ENCODE measurements around the gene GPR18.
"Not testable (repeated sequence)": the region's sequence is repeated elsewhere in the genome, so short reads cannot be mapped to it uniquely, and the experiment has no call there.

Gene GPR18

DNA sequence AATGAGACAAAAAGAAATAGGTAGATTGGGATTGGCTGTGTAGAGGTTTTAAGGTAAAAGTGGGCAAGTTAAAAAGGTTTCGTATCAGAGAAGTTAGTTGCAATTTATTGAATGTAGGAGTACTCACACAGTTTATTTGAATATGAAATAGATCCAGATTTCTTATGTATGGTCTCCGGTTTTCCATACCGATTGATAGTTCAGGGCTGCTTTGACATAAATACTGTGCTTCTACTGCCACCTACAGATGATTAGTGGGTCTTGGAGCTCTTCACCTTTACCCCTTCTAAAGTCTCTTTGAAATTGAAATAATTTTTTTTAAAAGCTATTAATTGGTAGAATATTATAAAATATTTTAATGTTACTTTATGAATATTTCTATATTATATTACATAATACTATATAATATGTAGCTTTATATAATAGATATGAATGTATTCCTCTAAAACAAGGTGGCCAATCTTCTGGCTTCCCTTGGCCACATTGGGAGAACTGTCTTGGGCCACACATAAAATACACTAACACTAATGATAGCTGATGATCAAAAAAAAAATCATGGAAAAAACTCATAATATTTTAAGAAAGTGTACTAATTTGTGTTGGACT is 7.7 kb upstream of the GPR18 start:
- DNase-seq: peak; percentile 56

DNA sequence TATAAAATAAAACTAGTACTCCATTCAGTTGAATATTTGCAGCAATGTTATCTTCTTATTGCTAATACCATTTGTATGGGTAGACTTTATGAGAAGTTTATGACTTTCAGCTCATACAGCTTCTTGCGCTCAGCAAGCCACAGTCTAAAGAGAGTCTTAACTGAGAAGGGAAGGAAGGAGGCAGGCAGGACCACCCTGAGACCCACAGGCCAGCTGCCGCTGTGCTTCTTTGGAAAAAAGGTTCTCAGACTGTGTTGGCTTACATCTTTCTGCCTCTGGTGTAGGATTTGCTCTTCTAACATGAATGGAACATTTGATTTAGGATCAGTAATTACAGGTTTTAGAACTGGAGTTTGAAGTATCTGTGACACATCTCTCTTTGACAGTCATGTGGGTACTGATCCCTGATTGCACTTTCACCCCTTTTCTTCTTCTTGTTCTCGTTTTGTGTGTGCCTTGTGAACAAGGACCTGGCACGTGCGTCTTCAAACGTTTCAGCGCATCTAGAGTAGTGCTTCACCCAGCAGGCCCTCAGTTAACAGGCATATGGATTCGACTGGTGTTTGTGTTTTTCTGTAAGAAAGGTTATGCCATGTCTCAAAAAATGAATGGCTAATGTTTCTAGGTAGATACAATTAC is 7.1 kb upstream of the GPR18 start:
- DNase-seq: no peak

DNA sequence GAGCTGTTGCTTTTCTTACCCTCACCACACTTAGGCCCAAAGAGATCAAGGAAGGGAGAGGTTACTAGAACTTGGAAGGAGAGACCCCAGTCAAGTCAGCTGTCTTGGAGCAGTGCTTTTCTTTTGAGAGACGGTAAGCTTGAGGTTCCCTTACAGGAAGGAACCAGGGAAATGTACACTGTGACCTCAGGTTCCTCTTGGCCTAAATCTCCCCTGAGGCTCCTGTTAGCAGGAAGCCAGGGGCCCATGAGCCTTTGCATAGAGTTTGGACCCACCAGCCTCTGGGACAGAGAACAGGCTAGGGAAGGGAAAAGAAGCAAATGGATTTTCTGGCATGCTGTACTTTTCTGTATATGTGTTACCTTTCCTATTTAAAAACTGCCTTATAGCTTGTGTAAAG is 5.9 kb upstream of the GPR18 start:
- no peak for DNase-seq

DNA sequence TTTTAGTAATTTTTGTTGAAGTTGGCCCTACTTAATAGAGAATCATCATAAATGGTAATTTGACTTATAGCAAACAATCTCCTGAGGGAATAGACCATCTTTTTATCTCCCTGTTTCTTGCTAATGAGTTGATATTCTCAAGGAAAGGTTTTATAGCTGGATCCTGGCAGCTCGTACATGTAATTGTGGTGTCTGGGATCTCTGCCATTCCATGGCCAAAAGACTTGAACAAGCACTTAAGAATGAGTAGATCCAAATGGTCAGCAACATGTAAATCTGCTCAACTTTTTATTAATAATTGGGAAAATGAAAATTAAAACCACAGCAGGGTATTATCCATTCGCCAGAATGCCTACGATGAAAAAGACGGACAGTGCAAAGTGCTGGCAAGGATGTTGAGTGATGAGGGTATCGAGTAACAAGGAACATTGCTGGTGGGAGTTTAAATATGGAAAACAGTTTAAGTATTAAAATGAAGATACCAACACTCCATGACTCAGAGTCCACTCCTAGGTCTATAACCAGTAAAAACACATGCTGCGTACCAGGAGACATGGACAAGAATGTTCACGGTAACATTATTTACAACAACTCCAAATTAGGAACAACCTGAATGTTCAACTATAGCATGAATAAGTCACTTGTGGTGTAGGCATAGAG is 5.1 kb upstream of the GPR18 start:
- DNase-seq: no peak

DNA sequence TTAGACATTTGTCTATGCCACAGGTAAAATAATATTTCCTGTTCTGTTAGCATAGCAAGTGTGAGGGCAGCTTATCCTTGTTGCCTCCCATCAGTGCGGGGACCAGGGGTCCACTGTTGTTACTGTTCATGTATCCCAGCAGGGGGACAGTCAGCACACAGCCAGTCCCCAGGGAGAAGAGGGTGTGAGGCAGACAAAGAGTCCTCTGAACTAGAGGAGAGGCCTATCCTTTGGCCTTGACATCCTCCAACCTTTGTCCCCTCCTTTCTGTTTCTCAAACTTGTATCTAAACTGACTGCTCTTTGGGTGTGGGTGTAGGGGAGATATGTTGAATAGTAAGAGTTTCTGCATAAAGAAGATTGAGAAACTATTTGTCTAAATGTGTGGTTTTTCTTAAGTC is 2.9 kb upstream of the GPR18 start:
- DNase-seq: no peak

DNA sequence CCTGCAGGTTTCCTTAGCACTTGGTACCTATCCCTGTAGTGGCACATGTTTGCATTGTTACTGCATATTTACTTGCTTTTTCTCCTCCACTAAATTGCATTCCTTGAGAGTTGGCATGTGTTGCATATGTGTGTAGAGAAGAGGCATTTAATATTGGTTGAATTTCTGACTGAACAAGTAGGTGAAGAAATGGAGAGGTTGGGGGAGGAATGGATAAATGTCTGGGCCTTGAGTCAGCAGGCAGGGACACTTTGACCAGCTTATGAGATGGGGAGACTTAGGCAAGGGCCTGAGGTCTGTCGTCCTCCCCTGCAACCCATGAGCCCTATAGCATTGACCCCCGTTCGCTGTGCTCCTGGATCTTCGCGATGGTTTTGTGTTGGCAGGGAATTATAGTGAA is 2.0 kb upstream of the GPR18 start:
- DNase-seq: no peak

DNA sequence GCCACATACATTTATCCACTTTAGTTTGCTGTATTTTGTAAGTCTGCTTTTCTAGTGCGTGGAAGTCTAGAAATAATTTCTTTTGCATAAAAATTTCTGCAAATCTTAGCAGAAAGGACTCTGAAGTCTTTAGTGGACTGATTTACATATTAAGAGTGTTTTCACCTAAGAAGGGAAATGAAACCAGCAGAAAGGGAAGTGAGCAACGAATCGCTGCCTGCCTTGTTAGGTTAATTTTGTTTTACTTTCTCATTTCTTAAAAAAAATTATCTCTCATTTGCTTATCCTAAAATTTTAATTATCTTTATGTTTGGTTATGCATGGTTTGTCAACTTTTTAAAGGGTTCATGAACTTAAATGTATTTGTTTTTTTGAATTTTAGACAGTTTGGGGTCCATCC is 767 bp upstream of the GPR18 start:
- no peak for DNase-seq

DNA sequence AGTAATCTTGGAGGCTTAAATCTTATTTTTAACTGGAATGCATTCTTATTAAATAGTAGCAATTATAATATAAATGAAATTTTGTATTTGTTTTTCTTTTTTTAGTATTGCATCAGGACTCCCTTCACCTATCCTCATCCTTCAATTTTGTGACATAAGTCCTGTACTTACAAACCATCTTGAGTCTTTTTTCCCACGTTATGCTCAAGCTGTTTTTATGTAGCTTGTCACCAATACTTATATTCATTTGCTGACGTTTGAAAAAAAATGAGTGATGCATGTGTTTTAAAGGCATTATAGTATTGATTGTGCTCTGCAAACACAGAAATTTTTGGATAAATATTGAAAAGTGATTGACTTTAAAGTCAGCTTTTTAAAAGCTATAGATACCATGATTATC is 888 bp downstream of the GPR18 start:
- DNase-seq: no peak

DNA sequence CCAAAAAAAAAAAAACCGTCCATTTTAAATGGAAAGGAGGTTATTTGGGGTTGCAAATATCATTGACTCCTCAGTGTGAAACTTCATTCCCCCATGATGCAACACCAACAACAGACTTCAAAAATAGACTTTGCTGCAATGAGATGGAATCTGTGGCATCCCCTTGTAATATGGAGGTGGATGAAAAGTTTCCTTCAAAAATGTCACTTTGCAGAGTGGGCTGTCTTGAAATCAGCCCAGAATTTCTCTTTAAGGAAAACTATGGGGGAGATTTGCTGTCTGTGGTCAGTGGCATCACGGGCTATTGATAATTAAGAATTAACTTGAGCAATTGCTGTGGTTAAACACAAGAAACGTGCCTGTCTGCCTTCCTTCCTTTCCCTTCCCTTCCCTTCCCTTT is 1.5 kb downstream of the GPR18 start:
- DNase-seq: no peak

DNA sequence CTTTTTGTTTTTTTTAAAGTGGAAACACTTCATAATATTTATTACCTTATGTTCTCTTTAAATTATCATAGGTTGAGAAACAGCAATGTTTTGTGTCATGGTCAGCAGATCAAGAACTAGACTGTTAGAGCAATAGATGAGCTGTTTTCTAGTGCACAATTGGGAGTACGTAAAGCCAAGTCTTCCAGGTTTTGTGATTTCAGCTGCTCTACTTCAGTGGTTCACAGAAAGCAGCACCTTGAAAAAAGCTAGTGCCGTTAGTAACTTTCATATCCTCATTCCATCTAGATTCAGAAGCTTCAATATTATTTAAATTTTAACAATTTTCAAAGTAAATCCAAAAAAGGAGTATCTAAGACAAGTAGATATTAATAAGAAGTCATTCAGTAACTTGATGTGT is 1.9 kb downstream of the GPR18 start:
- DNase-seq: no peak

DNA sequence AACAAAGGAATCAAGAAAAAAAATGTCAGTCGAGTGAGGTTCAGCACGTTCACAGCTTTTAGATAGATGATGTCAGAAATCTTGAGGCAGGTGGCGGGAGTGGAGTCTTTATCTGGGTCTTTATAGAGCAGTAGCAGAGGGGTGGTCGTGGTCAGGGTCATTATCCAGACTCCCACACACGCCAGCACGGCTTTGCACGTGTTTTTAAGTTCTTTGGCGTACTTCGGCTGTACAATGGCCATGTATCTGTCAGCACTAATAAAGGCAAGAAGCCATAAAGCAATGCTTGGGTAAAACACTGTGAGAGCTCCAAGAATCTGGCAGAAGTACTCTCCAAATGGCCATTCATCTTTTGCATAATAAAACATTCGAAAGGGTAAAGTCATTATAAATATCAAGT is 2.9 kb downstream of the GPR18 start:
- DNase-seq: no peak

DNA sequence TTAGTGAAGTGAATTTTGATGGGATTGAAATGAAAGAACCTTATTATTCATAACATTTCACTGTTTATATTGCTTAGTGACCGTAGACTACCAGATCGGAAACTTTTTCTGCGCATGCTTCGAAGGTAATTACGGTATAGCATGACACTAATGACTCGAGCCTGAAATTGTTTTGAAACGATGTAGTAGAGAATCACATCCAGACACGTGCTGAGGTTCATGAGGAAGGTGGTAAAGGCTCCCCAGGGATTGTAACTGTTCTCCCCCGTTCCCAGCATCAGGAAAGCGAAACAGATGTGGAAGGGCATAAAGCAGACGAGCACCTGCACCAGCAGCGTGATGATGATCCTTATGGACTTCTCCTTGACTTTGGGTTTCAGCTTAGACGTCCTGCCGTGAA is 3.3 kb downstream of the GPR18 start:
- no peak for DNase-seq

DNA sequence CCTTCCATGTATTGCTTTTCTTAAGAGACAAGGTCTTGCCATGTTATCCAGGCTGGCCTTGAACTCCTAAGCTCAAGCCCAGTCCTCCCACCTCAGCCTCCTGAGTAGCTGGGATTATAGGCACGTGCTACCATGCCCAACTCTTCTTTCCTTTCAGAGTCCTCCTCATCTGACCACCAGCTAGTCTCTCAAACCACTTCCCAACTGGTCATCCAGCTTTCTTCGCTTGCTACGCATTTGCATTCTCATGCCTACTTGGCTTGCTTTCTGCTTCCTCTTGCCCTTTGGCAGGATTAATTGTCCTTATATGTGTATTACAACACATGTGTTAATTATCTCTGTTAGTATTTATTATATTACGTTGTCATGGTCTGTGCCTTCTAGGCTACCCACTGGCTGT is 6.3 kb downstream of the GPR18 start:
- DNase-seq: no peak

DNA sequence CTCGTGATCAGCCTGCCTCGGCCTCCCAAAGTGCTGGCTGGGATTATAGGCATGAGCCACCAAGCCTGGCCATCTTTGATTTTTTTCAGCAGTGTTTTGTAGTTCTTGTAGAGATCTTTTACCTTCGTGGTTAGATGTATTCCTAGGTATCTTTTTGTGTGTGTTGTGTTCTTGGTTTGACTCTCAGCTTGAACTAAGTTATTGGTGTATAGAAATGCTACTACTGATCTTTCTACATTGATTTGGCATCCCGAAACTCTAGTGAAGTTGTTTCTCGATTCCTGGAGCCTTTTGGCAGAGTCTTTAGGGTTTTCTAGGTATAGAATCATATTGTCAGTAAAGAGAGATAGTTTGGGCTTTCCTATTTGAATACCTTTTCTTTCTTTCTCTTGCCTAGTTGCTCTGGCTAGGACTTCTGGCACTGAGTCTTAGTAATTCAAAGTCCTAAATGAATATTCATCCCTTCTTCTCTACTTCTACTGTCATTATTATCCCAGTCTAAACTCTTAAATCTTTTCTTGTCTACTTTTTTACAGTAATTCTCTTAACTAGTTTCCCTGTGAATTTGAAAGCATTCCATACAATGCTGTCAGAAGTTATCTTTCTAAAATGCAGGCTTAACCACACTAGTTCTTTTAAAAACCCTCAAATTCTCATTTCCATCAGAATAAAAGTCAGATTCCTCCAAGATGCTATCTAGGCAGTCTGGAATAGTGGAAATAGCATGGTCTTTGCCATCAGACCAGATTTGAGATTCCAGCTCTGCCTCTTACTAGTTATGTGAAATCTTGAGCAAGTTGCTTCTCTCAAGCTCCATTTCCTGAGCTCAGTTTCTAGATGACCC is 7.0 kb downstream of the GPR18 start:
- no peak for DNase-seq

DNA sequence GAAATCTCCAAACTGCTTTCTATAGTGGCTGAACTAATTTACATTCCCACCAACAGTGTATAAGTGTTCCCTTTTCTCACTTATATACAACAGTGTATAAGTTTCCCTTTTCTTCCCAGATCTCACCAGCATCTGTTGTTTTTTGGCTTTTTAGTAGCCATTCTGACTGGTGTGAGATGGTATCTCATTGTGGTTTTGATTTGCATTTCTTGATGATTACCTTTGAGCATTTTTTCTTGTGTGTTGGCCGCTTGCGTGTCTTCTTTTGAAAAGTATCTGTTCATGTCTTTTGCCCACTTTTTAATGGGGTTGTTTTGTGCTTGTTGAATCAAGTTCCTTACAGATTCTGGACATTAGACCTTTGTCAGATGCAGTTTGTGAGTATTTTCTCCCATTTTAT is 8.6 kb downstream of the GPR18 start:
- DNase-seq: not testable (repeated sequence)

DNA sequence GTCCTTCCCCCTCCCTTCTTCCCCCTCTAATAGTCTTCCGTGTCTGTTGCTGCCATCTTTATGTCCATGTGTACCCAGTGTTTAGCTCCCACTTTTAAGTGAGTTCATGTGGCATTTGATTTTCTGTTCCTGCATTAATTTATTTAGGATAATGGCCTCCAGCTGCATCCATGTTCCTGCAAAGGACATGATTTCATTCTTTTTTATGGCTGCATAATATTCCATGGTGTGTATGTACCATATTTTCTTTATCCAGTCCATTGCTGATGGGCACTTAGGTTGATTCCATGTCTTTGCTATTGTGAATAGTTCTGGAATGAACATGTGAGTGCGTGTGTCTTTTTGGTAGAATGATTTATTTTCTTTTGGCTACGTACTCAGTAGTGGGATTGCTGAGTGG is 9.0 kb downstream of the GPR18 start:
- DNase-seq: not testable (repeated sequence)

DNA sequence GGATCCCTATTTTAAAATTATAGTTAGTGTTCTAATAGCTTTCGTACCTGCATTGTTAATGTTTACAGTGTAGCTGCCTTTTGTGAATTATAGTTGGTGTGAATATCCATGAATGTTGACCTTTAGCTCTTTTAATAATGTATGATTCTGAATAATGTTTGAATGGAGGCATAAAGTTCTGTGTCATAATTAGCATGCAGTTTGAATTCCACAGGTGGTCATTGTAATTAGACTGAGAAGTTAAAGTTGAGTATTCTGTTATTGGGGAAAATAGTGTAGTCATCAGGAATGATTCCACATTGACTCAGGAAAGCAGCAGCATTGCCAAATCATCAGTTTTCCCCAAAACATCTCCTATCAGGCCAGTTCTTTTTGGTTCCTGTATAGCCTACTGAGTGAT is 12.1 kb downstream of the GPR18 start:
- no peak for DNase-seq

DNA sequence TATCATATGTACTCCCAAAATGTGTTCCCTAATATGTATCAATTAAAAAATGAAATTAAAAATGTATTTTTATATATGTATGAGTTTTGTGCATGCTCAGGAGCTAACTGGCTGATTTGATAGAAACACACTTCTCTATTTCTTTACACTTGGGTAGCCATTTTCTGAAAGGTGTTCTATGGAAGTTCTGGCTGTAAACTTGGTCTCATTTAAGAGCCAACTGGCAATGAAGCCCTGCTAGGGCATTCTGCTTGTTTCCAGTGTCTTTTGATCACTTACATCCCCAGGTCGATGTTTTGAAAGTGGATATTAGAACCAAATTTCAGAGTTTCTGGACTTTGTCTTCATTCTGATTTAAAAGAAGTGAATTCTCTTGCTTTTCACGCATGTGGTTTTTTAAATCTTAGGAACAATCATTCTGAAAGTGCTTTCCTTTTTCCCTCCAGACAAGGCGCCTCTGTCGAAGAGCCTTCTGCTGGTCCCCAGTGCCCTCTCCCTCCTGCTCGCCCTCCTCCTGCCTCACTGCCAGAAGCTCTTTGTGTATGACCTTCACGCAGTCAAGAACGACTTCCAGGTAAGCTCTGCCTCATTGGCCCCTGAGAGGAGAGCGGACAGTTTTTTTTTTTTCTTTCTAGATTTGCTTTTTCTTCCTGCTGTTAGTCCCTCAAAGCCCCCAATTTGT is 20.1 kb downstream of the GPR18 start:
- peak; percentile 3 for DNase-seq

DNA sequence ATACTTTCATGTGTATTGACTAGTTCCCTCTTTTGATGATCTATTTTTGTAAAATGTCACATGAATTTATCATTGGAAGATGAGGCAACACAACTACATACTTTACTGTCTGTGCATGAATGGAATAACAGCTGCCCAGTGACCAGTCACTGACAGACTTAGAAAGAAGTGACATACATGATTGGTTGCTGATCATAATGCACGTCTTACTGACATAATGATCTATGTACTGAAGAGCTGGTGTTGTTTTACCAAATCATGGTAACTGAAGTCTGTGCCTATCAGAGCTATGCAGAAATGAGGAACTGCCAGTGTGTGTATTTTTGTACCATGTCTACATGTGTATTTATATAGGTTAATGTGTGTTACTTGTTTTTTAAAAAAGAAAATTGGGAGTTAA is 26.5 kb downstream of the GPR18 start:
- DNase-seq: no peak

DNA sequence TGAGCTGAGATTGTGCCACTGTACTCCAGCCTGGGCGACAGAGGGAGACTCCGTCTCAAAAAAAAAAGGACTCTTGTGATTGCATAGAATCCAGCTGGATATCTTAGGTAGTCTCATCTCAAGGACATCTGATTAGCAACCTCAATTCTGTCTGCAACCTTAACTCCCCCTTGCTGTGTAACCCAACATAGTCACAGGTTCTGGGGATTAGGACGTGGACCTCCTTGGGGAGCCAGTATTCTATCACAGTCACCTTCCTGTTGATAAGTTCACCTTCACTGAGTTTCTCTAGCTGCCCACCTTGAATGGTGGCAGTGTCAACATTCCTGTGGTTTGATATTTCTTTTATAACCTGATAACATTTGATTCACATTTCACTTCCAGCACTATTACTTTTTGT is 27.2 kb downstream of the GPR18 start:
- no peak for DNase-seq

DNA sequence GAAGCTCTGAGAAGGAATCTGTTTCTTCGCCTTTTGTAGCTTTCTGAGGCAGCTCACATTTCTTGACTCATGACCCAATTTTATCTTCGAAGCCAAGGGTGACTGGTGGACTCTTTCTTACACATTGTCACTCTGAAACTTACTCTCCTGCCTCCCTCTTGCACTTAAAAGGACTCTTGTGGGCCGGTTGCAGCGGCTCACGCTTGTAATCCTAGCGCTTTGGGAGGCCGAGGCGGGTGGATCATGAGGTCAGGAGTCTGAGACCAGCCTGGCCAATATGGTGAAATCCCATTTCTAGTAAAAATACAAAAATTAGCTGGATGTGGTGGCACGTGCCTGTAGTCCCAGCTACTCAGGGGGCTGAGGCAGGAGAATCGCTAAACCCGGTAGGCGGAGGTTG is 27.6 kb downstream of the GPR18 start:
- not testable (repeated sequence) for DNase-seq

DNA sequence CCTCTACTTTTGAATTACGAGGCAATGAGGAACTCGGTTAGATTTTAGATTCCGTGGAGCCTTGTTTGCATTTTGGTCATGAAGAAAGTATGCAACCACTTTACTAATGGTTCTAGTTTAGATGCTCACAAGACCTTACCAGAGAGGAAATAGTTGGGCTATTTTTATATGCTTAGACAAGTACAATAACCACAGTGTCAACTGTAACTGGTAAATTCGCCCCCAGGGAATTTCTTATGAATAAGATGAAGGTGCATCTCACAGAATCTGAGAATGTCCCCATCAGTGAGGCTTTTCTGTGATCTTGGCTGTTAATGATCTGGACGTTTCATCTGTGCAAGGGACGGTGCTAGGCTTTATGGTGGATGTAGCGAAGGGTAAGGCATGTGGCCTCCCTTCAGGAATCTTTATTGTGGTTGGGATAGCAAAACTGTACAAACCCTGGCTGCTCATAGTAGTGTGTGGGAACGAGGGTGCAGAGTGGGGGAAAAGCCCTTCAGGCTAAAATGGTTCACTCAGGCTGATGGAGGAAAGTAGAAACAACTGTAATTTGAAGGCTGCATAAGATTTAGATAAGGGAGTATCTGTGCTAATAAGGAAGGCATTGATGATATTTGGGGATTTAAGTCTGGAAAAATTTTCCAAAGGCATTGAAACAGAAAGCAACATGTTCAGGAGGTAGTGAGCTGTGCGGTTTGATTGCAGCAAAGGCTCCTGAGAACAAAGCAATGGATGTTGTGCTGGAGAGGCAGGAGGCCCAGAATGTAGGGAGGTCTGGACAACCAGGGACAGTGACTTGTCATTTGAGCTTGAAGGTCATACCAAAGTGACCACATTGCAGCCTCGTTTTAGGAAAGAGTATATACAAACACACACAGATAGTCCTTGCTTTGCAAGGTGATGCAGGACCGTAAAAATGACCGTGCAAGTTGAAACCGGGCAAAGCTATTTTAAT is 29.2 kb downstream of the GPR18 start:
- DNase-seq: no peak
